Transverse colon (tissue), 3 donors: ENCODE data around the gene ADNP.

Experiments used
- CTCF ChIP-seq, 5 experiments: fragments of 200-600 bp in 3 of 5; fragments of 450-650 bp in 2 of 5; sonication (generic) in 3 of 5; IDR thresholded peaks; 1 replicate in 2 of 5; 2 replicates in 3 of 5; pipeline ENCODE4 v1.5.1; 2016 to 2017; ENCODE audit warnings: antibody characterized with exemption in 5 of 5, inconsistent platforms in 3 of 5, mild to moderate bottlenecking in 2 of 5, moderate library complexity in 1 of 5
- POLR2A ChIP-seq: fragments of 450-650 bp; IDR thresholded peaks from one replicate; pipeline ENCODE4 v1.6.1; 2016; ENCODE audit warnings: antibody characterized with exemption, mild to moderate bottlenecking, moderate library complexity

DNA sequence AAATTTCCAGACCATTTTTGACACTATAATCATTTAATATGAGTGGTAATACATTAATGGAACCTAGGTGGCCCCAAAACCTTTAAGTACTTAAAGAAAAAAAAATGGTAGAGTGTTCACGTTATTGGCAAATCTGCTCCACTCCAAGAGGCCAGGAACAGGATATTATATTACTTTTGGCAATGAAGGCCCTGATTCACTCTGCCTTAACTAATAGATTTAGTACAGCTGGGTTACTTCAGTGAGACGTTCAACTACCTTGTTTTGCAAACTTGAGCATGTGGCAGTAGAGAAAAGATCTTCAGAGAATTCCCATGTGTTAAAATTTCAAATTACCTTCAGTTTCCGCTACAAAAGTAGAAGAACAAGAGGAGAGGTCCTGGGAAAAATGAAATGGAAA lies 12.8 kb downstream of the ADNP start:
- no peak for TF ChIP-seq POLR2A
- no peak for TF ChIP-seq CTCF (IDR thresholded peaks at IDR 0.05)
